Dendritic cell treated with granulocyte-macrophage colony-stimulating factor and Interleukin-4, amounts not matched to agents 40 ng/mL and 50 ng/mL, for 4 days (primary cell): ENCODE data around the gene GAK.

Experiments
- H3K27ac Mint-ChIP-seq: one replicate; pipeline ENCODE4 v1.8.0; 2022; ENCODE audit warnings: mild to moderate bottlenecking, mixed read lengths
- H3K27me3 Mint-ChIP-seq: one replicate; pipeline ENCODE4 v1.8.0; 2022; ENCODE audit warnings: mild to moderate bottlenecking, mixed read lengths
- H3K36me3 Mint-ChIP-seq: one replicate; pipeline ENCODE4 v1.8.0; 2022; ENCODE audit warnings: low read depth, mixed read lengths
- H3K4me1 Mint-ChIP-seq: one replicate; pipeline ENCODE4 v1.8.0; 2022; ENCODE audit warnings: low read depth, mixed read lengths
- H3K4me3 Mint-ChIP-seq: one replicate; pipeline ENCODE4 v1.8.0; 2022; ENCODE audit warnings: mild to moderate bottlenecking, moderate library complexity, mixed read lengths
- H3K9me3 Mint-ChIP-seq: one replicate; pipeline ENCODE4 v1.8.0; 2022; ENCODE audit warnings: mixed read lengths
- intact Hi-C: fragments of 100-400 bp; cut with micrococcal nuclease; formaldehyde crosslinking; loops from one replicate; pipeline ENCODE4 v1.15.0; 2022

Gene GAK

GRCh38 chr4:880684-881405 lies 51.3 kb downstream of the GAK start:
- H3K4me1 Mint-ChIP-seq = no peaks in the 10 kb centered on the region
- no peaks in the 10 kb centered on the region for H3K9me3 Mint-ChIP-seq
- no peak overlapping the region for H3K27ac Mint-ChIP-seq
- no peak overlapping the region for H3K4me3 Mint-ChIP-seq
- intact Hi-C loops = no loop called here
- peaks cover 100% of the 10 kb centered on the region for H3K36me3 Mint-ChIP-seq
- H3K27me3 Mint-ChIP-seq = no peaks in the 10 kb centered on the region

GRCh38 chr4:879729-880077 lies 52.4 kb downstream of the GAK start:
- H3K27ac Mint-ChIP-seq = no peak overlapping the region
- H3K4me1 Mint-ChIP-seq = no peaks in the 10 kb centered on the region
- H3K27me3 Mint-ChIP-seq = no peaks in the 10 kb centered on the region
- intact Hi-C loops = no loop called here
- no peaks in the 10 kb centered on the region for H3K9me3 Mint-ChIP-seq
- no peak overlapping the region for H3K4me3 Mint-ChIP-seq
- H3K36me3 Mint-ChIP-seq = peaks cover 100% of the 10 kb centered on the region

- peaks cover 100% of the 10 kb centered on the region for H3K36me3 Mint-ChIP-seq
- no peak overlapping the region for H3K27ac Mint-ChIP-seq
- H3K4me3 Mint-ChIP-seq = no peak overlapping the region
- no peaks in the 10 kb centered on the region for H3K9me3 Mint-ChIP-seq
- intact Hi-C loops = no loop called here
- H3K4me1 Mint-ChIP-seq = no peaks in the 10 kb centered on the region
- H3K27me3 Mint-ChIP-seq = no peaks in the 10 kb centered on the region
Observed at GRCh38 chr4:878796-879728, 53.1 kb downstream of the GAK start.

- Mint-ChIP-seq H3K36me3 (peaks cover 100% of the 10 kb centered on the region), H3K9me3 (no peaks in the 10 kb centered on the region), H3K27ac (no peak overlapping the region), H3K4me3 (no peak overlapping the region), H3K27me3 (no peaks in the 10 kb centered on the region), H3K4me1 (no peaks in the 10 kb centered on the region)
- intact Hi-C loops = no loop called here
Observed at GRCh38 chr4:877502-877901, 54.6 kb downstream of the GAK start.

GRCh38 chr4:876780-877179 lies 55.3 kb downstream of the GAK start:
- H3K9me3 Mint-ChIP-seq = no peaks in the 10 kb centered on the region
- H3K4me3 Mint-ChIP-seq = no peak overlapping the region
- no peaks in the 10 kb centered on the region for H3K4me1 Mint-ChIP-seq
- no peak overlapping the region for H3K27ac Mint-ChIP-seq
- H3K27me3 Mint-ChIP-seq = no peaks in the 10 kb centered on the region
- intact Hi-C loops = no loop called here
- H3K36me3 Mint-ChIP-seq = peaks cover 100% of the 10 kb centered on the region

- intact Hi-C loops = no loop called here
- Mint-ChIP-seq H3K27me3 (no peaks in the 10 kb centered on the region), H3K4me1 (no peaks in the 10 kb centered on the region), H3K9me3 (no peaks in the 10 kb centered on the region), H3K36me3 (peaks cover 100% of the 10 kb centered on the region), H3K27ac (no peak overlapping the region), H3K4me3 (no peak overlapping the region)
Observed at GRCh38 chr4:875818-876423, 56.2 kb downstream of the GAK start.

GRCh38 chr4:874971-875817 lies 56.9 kb downstream of the GAK start:
- Mint-ChIP-seq H3K9me3 (peaks cover 6% of the 10 kb centered on the region), H3K4me3 (no peak overlapping the region), H3K4me1 (no peaks in the 10 kb centered on the region), H3K36me3 (peaks cover 100% of the 10 kb centered on the region), H3K27me3 (no peaks in the 10 kb centered on the region), H3K27ac (no peak overlapping the region)
- intact Hi-C loops = no loop called here

- H3K27me3 Mint-ChIP-seq = no peaks in the 10 kb centered on the region
- intact Hi-C loops = no loop called here
- no peaks in the 10 kb centered on the region for H3K4me1 Mint-ChIP-seq
- H3K27ac Mint-ChIP-seq = no peak overlapping the region
- peaks cover 12% of the 10 kb centered on the region for H3K9me3 Mint-ChIP-seq
- H3K4me3 Mint-ChIP-seq = no peak overlapping the region
- peaks cover 98% of the 10 kb centered on the region for H3K36me3 Mint-ChIP-seq
Observed at GRCh38 chr4:874056-874455, 58.1 kb downstream of the GAK start.

GRCh38 chr4:872241-872981 lies 59.7 kb downstream of the GAK start:
- peaks cover 98% of the 10 kb centered on the region for H3K36me3 Mint-ChIP-seq
- H3K9me3 Mint-ChIP-seq = peaks cover 12% of the 10 kb centered on the region
- no peaks in the 10 kb centered on the region for H3K4me1 Mint-ChIP-seq
- no peak overlapping the region for H3K27ac Mint-ChIP-seq
- intact Hi-C loops = no loop called here
- no peak overlapping the region for H3K4me3 Mint-ChIP-seq
- H3K27me3 Mint-ChIP-seq = no peaks in the 10 kb centered on the region

- Mint-ChIP-seq H3K27ac (no peak overlapping the region), H3K4me3 (no peak overlapping the region), H3K4me1 (no peaks in the 10 kb centered on the region), H3K9me3 (peaks cover 12% of the 10 kb centered on the region), H3K36me3 (peaks cover 98% of the 10 kb centered on the region), H3K27me3 (no peaks in the 10 kb centered on the region)
- intact Hi-C loops = no loop called here
Observed at GRCh38 chr4:871484-871883, 60.6 kb downstream of the GAK start.

- intact Hi-C loops = no loop called here
- Mint-ChIP-seq H3K27me3 (no peaks in the 10 kb centered on the region), H3K36me3 (peaks cover 98% of the 10 kb centered on the region), H3K4me1 (no peaks in the 10 kb centered on the region), H3K4me3 (no peak overlapping the region), H3K27ac (no peak overlapping the region), H3K9me3 (peaks cover 12% of the 10 kb centered on the region)
Observed at GRCh38 chr4:870951-871350, 61.2 kb downstream of the GAK start.

GRCh38 chr4:869776-870175 lies 62.3 kb downstream of the GAK start:
- intact Hi-C loops = no loop called here
- Mint-ChIP-seq H3K9me3 (peaks cover 12% of the 10 kb centered on the region), H3K27ac (no peak overlapping the region), H3K4me1 (no peaks in the 10 kb centered on the region), H3K4me3 (no peak overlapping the region), H3K36me3 (peaks cover 98% of the 10 kb centered on the region), H3K27me3 (no peaks in the 10 kb centered on the region)

GRCh38 chr4:868421-868820 lies 63.7 kb downstream of the GAK start:
- Mint-ChIP-seq H3K4me3 (no peak overlapping the region), H3K27me3 (no peaks in the 10 kb centered on the region), H3K36me3 (peaks cover 98% of the 10 kb centered on the region), H3K9me3 (peaks cover 12% of the 10 kb centered on the region), H3K27ac (no peak overlapping the region), H3K4me1 (no peaks in the 10 kb centered on the region)
- intact Hi-C loops = no loop called here
